ENCODE data around the gene GAB3. TPM values are rescaled to one million over a fixed set of nuclear protein-coding genes. Genes with fewer than 3 reads are reported as not detected.

Gene GAB3
- total and polyA plus RNA-seq, 2 experiments from 2014 or later, result 0.89 to 1.8 TPM

DNA sequence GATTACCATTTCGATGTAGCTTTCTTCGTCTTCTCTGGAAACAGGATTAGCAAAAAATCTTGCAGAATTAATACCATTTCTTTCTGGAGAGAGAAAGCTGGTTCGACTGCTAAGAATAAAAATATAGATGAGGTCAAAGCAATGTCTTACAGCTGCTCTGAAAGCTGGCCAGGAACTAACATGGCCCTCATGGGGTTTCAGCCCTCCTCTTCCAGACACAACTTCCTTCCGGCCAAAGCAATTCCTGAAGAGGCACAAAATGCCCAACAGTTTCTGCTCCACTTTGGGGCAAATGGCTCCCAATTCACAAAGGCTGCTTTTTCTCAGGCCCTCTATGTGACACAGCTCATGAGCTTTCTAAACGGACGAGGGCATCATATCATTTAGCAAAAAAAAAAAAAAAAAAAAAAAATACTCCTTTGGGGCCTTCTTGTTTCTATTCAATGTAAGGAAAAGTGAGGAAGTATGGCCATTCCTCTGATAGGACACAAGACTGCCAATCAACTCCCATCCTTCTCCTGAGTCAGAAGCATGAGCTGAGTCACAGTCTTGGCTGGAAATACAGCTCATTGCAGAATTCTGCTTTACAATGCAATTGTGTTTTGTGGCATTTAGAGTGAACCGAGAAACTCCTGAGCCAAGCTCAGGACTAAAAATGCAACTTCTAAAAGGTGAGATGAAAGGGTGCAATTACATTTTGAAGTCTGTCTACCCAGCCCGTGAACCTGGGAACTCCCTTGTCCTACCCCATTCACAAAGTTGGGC lies 54.8 kb downstream of the GAB3 start:
- ATAC-seq, result no peak
- TF ChIP-seq CREB1 (CRISPR knock-in tag; IDR thresholded peaks at IDR 0.05; ENCODE audit: low read depth) (no peak), EZH2 (IDR thresholded peaks at IDR 0.05; ENCODE audit: low read depth, unreplicated experiment) (no peak), EZH2phosphoT487 (IDR thresholded peaks at IDR 0.05; ENCODE audit: unreplicated experiment) (no peak), STAT1 (IDR thresholded peaks at IDR 0.05; ENCODE audit: unreplicated experiment) (no peak), ZNF462 (CRISPR knock-in tag; IDR thresholded peaks at IDR 0.05) (no peak), POLR2AphosphoS5 (IDR thresholded peaks at IDR 0.05; ENCODE audit: low read depth) (no peak), ETS1 (IDR thresholded peaks at IDR 0.05) (no peak), ZNF114 (CRISPR knock-in tag; IDR thresholded peaks at IDR 0.05) (no peak), ZNF331 (CRISPR knock-in tag; IDR thresholded peaks at IDR 0.05; ENCODE audit: low read depth) (no peak), JUNB (IDR thresholded peaks at IDR 0.05; ENCODE audit: unreplicated experiment) (no peak), NANOG (IDR thresholded peaks at IDR 0.05; ENCODE audit: borderline replicate concordance) (no peak)
- TF ChIP-seq, protein P1, sequence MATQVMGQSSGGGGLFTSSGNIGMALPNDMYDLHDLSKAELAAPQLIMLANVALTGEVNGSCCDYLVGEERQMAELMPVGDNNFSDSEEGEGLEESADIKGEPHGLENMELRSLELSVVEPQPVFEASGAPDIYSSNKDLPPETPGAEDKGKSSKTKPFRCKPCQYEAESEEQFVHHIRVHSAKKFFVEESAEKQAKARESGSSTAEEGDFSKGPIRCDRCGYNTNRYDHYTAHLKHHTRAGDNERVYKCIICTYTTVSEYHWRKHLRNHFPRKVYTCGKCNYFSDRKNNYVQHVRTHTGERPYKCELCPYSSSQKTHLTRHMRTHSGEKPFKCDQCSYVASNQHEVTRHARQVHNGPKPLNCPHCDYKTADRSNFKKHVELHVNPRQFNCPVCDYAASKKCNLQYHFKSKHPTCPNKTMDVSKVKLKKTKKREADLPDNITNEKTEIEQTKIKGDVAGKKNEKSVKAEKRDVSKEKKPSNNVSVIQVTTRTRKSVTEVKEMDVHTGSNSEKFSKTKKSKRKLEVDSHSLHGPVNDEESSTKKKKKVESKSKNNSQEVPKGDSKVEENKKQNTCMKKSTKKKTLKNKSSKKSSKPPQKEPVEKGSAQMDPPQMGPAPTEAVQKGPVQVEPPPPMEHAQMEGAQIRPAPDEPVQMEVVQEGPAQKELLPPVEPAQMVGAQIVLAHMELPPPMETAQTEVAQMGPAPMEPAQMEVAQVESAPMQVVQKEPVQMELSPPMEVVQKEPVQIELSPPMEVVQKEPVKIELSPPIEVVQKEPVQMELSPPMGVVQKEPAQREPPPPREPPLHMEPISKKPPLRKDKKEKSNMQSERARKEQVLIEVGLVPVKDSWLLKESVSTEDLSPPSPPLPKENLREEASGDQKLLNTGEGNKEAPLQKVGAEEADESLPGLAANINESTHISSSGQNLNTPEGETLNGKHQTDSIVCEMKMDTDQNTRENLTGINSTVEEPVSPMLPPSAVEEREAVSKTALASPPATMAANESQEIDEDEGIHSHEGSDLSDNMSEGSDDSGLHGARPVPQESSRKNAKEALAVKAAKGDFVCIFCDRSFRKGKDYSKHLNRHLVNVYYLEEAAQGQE (IDR thresholded peaks at IDR 0.05; ENCODE audit: unreplicated experiment), result no peak
- TF ChIP-seq, protein P2, sequence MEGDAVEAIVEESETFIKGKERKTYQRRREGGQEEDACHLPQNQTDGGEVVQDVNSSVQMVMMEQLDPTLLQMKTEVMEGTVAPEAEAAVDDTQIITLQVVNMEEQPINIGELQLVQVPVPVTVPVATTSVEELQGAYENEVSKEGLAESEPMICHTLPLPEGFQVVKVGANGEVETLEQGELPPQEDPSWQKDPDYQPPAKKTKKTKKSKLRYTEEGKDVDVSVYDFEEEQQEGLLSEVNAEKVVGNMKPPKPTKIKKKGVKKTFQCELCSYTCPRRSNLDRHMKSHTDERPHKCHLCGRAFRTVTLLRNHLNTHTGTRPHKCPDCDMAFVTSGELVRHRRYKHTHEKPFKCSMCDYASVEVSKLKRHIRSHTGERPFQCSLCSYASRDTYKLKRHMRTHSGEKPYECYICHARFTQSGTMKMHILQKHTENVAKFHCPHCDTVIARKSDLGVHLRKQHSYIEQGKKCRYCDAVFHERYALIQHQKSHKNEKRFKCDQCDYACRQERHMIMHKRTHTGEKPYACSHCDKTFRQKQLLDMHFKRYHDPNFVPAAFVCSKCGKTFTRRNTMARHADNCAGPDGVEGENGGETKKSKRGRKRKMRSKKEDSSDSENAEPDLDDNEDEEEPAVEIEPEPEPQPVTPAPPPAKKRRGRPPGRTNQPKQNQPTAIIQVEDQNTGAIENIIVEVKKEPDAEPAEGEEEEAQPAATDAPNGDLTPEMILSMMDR (conservative IDR thresholded peaks at IDR 0.05; ENCODE audit: low read depth in 2 of 2), result no peak

More for the DNA sequence above, 54.8 kb downstream of the GAB3 start:
- no peaks in the 10 kb centered on the region for H3K36me3 ChIP-seq (ENCODE audit: insufficient read depth)
- H3K27ac ChIP-seq (ENCODE audit: low read depth), result no peak overlapping the region
- H4K20me1 ChIP-seq (replicated peaks; ENCODE audit: insufficient read depth), result no peaks in the 10 kb centered on the region
- peaks cover 6% of the 10 kb centered on the region; the same call in 1 of the 2 replicates for H3K4me1 ChIP-seq (ENCODE audit: insufficient read depth)
- H3K4me3 ChIP-seq, result no peak overlapping the region
- H3F3A ChIP-seq (replicated peaks; ENCODE audit: low read depth), result no peaks in the 10 kb centered on the region
- H3K9me2 ChIP-seq (ENCODE audit: insufficient read depth), result 0 out of 2 replicates have a peak, but pooled peaks cover 2% of the 10 kb centered on the region
- DNase-seq (ENCODE audit: low spot score), result no peak
- H2AFZ ChIP-seq, result no peak overlapping the region
- H3K36me3 Mint-ChIP-seq (ENCODE audit: low read depth), result no peaks in the 10 kb centered on the region
- H3K27ac Mint-ChIP-seq, result no peak overlapping the region
- H3K4me2 ChIP-seq, result no peak overlapping the region
- H3K4me3 Mint-ChIP-seq, result no peak overlapping the region
- no peaks in the 10 kb centered on the region for H3K79me2 ChIP-seq (replicated peaks; ENCODE audit: insufficient read depth)
- no peaks in the 10 kb centered on the region for H3K27me3 ChIP-seq (ENCODE audit: insufficient read depth)
- no peaks in the 10 kb centered on the region for H3K9me3 Mint-ChIP-seq
- peaks cover 14% of the 10 kb centered on the region for H3K4me1 Mint-ChIP-seq
- peaks cover 5% of the 10 kb centered on the region for H3K27me3 Mint-ChIP-seq (ENCODE audit: insufficient read depth, low read depth, poor library complexity)
